Measurements from ENCODE around the gene MLPH.

GRCh38 chr2:237438080-237438940, 48.7 kb upstream of the MLPH start:
- TF ChIP-seq, protein P1, sequence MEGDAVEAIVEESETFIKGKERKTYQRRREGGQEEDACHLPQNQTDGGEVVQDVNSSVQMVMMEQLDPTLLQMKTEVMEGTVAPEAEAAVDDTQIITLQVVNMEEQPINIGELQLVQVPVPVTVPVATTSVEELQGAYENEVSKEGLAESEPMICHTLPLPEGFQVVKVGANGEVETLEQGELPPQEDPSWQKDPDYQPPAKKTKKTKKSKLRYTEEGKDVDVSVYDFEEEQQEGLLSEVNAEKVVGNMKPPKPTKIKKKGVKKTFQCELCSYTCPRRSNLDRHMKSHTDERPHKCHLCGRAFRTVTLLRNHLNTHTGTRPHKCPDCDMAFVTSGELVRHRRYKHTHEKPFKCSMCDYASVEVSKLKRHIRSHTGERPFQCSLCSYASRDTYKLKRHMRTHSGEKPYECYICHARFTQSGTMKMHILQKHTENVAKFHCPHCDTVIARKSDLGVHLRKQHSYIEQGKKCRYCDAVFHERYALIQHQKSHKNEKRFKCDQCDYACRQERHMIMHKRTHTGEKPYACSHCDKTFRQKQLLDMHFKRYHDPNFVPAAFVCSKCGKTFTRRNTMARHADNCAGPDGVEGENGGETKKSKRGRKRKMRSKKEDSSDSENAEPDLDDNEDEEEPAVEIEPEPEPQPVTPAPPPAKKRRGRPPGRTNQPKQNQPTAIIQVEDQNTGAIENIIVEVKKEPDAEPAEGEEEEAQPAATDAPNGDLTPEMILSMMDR (IDR thresholded peaks at IDR 0.05 in 8 of 11, conservative IDR thresholded peaks at IDR 0.05 in 3 of 11), result no peak
- no peak for TF ChIP-seq POLR2AphosphoS5 (IDR thresholded peaks at IDR 0.05)
- no peak for TF ChIP-seq POLR2A (IDR thresholded peaks at IDR 0.05)
